GM21390 (cell line): ENCODE data around the gene DAO.

Source experiments
- ATAC-seq: cut with Tn5 transposase; IDR thresholded peaks from one replicate; pipeline ENCODE4 v1.9.1; 2021; ENCODE audit not compliant: unreplicated experiment

Gene DAO

DNA sequence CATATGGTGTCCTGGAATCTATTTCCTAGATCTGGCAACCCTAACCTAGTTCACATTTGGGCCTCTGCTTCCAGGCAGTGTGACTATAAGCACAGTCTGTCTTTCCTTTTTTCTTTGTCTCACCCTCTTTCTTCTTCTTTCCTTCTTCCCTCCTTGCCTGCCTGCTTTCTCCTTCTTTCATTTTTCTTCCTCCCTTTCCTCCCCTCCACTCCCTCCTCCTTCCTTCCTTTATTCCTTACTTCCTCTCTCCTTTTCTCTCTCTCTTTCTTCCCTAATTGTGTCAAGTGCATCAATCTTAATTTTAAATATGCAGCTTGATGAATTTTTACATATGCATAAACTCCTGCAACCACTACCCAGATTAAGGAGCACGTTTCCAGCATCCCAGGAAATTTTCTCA is 4.6 kb upstream of the DAO start:
- ATAC-seq, result no peak

DNA sequence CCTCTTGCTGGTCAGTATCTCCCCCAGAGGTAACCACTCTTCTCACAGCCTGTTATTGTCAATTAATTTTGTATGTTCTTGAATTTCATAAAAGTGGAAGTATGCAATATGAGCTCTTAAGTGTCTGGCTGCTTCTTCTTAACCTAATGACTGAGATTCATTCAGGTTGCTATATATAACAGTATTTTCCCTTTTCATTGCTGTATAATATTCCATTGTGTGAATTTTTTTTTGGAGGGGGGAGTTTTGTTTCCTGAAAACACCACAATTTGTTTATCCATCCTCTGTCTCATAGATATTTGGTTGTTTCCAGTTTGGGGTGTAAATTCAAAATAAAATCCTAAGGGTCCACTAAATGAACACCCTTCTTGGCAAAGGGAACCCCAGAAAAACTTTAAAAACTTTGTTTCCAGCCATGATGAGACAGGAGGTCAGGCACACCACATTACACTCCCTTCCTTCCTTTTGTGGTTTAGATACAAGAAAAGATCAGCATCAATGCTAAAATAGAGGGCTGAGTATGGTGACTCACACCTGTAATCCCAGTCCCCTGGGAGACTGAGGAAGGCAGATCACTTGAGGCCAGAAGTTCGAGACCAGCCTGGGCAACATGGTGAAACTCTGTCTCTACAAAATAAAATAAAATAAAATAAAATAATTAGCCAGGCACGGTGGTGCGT is 4.1 kb upstream of the DAO start:
- no peak for ATAC-seq

DNA sequence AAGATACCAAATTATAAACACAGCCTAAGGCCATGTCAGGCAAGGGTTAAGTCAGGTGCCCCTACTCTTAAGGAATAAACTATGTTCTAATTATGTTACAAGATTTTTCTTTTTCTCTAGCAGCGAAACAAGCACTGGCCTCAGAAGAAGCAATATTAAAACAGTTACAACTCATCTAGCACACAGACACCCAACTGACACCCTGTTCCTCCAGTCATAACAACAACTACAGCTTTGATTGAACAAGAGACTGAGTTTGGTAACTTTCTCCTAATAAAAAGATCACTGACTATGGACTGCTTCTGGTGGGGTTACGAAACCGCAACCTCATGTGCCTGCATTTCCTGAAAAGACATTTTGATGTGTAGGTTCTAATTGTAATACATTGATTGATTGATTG is 3.3 kb upstream of the DAO start:
- ATAC-seq, result no peak

DNA sequence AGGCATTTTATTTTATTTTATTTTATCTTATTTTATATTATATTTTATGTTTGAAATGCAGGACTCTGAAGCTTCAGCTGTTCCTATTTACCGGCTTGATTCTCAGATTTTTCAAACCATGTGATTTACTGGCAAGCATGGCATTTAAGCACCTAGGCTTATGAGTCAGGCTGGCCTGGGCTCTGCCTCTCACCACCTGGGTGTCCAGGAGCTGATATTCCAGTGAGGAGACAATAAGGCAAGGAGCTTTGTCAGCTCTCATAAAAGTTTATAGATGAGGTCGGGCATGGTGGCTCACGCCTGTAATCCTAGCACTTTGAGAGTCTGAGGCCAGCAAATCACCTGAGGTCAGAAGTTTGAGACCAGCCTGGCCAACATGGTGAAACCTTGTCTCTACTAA is 2.1 kb downstream of the DAO start:
- no peak for ATAC-seq

DNA sequence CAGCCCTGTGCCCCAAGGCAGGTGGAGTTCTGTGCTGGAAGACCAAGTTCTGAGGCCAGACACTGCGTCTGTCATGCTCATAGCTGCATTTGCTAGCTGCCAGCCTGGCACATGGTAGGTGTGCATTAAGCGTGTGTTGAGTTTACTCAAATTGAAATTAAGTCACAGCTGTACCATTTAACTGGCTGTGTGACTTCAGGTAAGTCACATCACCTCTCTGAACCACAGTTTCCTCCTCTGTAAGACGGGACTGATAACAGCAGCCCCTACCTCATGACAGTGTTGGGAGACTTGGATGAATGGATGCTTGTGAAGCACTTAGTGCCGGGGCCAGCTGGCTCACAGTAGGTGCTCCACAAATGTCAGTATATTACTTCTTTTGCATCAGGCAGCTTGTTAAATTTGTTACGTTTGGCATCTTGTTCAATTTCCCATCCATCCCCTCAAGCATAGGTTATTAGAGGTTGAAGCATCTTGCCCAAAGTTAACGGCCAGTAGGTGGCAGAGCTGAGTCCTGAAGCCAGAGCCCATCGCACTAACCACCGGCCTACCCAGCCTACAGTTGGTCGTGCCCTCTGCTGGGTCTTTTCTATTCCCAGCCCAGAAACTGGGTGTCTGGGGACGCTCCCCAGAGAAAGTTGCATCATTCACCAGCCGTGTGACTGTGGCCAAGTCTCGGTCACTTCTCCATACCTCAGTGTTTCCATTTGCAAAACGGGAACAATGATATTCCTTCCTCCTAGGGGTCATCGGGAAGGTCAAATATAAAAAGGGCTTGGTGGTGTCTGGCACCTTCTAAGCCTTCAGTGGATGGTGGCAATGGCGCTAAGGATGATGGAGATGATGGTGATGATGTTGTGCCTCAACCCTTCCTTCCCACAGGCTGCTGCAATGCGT is 4.5 kb downstream of the DAO start:
- ATAC-seq, result no peak

DNA sequence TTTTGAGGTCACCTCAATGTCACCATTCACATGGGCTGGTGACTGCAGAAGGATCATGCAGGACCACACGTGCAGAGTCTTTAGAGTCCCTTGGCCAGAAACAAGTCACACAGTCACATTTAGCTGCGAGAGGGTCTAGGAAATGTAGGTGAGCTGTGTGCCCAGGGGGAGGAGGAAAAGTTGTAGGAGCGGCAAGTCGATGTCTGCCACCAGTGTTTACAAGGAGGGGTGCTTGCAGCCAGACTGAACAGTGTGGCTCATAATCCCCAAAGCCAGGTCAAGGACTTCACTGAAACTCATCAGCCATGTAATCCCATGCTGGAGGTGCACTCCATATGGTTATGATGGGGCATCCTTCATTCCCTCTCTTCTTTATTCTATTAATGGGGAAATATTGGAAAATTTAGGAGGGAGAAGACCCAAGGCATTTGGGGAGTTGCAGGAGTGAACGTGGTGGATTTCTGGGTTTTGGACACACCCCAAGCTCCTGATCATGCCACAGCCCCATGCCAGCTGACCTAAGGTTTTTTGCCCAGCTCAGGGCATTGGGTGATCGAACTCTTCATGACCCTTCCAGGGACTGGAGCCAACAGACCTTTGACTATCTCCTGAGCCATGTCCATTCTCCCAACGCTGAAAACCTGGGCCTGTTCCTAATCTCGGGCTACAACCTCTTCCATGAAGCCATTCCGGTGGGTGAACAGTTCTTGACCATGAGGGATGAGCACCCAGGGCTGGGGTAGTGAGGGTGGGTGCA is 7.2 kb downstream of the DAO start:
- ATAC-seq, result no peak

DNA sequence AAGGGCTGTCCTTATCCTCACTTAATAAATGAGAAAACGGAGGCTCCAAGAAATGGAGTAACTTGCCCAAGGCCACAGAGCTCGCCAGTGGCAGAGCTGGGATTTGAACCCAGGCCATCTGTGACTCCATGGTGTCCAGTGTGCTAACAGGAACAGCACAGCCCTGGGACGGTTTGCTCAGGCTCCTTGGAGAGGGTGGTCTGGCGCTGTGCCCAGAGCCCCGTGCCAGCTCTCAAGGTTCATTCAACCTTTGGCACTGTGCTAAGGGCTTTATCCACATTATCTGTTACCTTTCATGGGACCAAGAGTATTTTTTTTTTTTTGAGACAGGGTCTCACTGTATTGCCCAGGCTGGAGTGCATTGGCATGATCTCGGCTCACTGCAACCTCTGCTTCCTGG is 8.1 kb downstream of the DAO start:
- no peak for ATAC-seq

DNA sequence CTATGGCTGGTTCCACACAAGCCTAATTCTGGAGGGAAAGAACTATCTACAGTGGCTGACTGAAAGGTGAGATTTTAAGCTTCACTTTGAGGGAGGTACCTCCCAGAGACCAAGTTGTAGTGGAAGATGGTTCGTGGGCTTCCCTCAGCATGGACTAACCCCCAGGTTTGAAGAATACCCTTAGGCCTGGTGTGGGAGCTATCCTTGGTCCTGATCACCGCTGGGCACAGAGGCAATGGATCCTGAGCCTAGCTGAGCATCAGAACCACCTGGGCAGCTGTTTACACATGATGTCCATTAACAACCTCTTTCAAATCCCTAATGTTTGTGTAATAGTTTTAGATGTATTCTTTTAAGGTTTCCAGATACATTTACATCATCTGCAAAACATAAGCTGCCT is 10.3 kb downstream of the DAO start:
- no peak for ATAC-seq

DNA sequence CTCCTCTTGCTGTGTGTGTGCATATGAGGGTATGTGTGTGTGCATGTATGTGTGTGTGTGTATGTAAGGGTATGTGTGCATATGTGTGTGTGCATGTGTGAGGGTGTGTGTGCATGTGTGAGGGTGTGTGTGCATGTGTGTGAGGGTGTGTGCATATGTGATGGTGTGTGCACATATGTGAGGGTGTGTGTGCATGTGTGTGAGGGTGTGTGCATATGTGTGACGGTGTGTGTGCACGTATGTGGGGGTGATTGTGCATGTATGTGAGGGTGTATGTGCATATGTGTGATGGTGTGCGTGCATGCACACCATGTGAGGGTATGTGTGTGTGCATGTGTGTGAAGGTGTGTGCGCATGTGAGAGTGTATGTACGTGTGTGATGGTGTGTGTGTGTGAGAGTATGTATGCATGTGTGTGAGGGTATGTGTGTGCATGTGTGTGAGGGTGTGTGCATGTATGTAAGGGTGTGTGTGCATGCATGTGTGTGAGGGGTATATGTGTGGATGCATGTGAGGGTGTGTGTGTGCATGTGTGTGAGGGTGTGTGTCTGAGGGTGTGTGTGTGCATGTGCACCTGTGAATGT is 15.4 kb downstream of the DAO start:
- no peak for ATAC-seq

DNA sequence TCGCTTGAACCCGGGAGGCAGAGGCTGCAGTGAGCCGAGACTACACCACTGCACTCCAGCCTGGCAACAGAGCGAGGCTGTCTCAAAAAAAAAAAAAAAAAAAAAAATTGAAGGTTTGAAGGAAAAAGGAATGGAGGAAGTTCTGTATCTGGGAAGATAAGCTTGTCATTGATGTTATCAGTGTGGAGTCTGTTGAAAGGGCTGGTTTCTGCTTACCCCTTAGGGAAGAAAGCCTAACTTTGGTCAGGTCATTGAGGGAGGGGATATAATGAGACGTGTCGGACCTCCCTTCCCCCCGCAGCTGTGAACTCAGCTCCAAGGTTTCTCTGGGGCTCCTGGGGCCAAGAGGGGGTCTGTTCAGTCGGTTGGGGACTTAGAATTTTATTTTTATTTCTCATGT is 16.4 kb downstream of the DAO start:
- no peak for ATAC-seq

DNA sequence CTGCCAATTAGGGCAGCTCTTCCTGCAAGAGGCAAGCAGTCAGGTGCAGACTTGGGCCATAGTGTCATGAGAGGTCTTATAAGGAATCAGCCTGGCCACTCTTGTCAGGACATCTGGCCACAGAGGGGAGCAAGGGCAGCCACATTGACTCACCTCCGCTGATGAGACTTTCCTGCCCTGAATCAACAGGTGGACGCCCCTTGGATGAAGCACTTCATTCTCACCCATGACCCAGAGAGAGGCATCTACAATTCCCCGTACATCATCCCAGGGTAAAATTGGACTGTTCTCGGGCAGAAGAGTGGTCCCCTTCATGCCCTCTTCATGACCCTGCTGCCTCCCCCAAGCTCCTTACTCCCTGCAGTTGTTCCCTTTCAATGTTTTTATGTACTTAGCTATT is 16.9 kb downstream of the DAO start:
- ATAC-seq, result no peak

DNA sequence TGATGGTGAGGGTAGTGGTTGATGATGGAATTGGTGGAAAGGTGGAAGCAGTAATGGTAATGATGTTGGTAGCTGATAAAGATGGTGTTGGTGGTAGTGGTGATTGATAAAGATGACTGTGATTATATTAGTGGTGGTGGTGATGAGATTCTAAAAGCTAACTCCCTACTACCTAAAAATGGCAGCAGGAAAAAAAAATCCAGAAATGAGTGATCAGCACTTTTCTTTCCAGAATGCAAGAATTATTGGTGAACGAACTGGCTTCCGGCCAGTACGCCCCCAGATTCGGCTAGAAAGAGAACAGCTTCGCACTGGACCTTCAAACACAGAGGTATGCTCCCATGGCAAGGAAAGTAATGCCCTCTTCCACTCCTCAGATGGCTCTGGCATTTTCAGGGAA is 19.3 kb downstream of the DAO start:
- no peak for ATAC-seq

DNA sequence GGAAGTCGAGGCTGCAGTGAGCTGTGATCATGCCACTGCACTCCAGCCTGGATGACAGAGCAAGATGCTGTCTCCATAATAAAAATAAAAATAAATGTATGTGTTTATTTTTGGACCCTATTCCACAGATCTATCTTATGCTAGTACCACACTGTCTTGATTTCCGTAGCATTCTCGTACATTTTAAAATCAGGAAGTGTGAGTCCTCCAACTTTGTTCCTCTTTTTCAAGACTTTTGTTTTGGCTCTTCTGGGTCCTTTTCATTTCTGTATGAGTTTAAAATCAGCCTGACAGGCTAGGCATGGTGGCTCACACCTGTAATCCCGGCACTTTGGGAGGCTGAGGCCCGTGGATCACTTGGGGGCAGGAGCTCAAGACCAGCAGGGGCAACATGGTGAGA is 25.8 kb downstream of the DAO start:
- ATAC-seq, result no peak

DNA sequence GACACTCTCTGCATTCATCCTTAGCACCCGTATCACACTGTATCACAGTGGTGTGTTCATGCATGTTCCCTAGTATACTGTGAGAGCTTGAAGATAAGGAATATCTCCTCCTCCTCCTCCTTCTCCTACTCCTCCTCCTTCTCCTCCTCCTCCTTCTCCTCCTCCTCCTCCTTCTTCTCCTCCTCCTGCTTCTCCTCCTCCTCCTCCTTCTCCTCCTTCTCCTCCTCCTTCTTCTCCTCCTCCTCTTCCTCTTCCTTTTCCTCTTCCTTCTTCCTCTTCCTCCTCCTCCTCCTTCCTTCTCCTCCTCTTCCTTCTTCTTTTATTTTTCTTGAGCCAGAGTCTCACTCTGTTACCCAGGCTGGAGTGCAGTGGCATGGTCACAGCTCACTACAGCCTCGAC is 27.1 kb downstream of the DAO start:
- no peak for ATAC-seq

DNA sequence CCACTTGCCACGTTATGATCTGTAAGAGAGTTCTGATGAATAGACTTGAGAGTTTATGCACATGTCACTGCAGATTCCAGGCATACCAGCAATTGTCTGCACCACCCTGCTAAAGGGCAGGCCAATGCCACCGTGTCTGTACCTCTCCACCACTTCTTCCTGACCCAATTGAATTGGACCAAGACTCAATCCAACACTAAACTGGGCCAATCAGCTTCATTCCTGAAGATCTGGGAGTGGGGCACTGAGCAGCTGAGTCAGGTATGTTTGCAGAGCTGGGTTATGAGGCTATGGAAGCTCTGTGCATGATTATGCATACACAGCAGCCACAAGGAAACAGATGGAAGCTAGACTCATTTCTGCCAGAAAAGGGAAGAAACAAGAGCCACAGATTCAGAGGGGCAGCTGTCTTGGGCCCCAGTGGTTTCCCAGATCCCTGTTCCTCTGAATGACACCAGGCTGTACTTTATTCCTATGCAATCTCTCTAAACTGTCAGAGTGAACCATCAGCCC is 28.0 kb downstream of the DAO start:
- ATAC-seq, result no peak

DNA sequence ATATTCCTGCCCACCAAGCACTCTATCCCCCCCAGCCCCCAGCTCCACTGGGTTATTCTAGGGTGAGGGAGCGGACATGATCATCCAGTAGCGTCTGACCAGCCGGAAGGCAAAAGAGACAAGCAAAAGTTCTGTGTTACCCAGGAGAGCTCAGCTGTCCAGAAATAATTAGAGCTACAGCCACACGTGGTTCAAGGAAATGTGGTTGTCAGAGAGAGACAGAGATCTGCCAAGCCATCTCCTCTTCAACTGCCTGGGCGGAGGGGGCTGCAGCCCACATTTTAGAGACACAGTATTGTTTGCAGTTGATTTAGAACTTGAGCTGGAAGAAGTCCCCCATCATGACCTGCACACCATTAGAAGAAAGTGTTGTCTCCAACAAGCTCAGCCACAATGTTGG is 30.4 kb downstream of the DAO start:
- no peak for ATAC-seq

DNA sequence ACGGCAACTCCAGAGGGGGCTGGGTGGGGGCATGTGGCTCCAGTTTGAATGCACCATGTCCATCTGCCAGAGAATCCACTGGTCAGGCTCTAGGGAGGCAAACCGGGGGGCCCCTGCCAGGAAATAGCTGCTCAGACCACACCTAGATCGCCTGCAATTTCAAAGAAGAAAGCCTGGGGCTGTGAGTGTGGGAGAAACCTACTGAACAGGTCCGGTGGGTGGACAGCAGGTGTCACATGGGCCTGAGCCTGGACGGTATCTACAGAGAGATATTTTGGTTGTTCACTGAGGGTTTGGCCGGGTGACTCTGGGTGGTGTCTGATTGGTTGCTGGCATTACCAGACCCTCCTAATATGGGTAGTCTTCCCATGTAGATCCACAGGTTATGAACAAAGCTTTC is 32.0 kb downstream of the DAO start:
- ATAC-seq, result no peak

DNA sequence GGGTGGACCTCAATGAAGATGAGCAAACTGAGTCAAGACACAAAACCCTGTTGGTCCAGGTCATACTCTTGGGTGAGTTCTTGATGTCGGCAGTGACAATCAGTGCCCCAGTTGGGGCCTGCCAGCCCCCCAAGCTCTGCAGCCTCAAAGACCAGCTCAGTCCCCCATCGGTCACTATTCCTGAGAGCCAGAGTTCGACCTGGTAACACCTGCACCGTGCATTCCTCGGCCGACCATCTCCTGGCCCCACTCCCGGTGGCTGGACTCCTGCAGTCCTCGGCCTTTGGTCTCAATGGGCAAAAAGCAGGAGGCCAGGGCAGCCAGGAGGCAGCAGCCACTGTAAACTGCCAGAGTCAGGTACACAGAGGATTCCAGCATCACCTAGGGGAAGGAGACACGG is 32.5 kb downstream of the DAO start:
- ATAC-seq, result no peak

DNA sequence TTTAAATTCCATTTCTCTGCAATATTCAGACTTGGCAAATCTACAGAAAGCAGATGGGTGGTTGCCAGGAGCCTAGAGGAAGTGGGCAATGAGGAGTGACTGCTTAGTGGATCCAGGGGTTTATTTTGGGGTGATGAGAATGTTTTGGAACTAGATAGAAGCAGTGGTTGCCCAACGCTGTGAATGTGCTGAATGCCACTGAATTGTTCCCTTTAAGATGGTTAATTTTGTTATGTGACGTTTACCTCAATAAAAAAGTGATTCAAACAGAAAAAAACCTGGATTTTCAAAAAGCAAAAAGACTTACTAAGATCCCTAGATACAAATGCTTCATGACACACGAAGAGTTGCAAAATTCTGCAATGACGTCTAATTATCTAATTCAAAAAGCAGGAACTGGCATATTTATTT is 34.2 kb downstream of the DAO start:
- ATAC-seq, result no peak

DNA sequence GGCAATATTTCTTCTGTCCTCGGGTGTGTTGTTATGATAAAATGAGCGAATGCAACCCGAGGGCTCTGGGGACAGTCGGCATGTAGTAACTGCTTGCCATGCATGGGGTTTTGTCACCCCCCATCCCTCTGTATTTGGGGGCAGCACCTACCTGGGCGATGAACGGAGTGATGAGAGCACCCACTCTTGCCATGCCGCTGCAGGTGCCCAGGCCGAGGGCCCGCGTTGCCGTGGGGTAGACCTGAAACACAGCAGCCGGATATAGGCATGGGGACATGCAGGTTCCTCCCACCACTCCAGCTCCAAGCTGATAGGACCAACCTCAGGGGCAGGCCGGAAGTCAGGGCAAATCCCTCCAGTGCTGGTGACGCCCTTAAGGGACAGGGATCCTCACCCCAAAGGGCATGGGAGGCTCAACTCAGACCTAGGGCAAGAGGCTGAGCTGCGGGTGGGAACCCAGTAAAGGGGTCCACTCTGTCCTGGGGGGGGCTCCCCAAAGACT is 35.8 kb downstream of the DAO start:
- ATAC-seq, result no peak

DNA sequence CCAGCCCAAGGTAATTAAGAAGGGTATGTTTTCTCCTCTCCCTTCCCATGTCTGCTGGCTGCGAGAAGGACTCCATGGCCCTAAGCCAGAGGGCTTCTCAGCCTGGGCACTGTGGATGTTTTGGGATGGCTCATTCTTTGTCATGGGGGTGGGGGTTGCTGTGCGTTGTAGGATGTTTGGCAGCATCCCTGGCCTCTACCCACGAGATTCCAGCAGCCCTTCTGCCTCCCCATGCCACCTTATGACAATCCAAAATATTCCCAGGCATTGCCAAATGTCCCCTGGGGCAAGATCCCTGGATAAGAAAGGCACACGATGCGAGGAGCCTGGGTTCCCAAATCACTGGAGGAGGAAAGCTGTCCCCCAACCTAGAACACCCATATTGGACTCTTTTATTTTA is 36.4 kb downstream of the DAO start:
- no peak for ATAC-seq
